Osteoblast (primary cell): ENCODE measurements around the gene C13orf46. TPM values are rescaled to one million over a fixed set of nuclear protein-coding genes. Genes with fewer than 3 reads are reported as not detected.
A peak's percentile ranks its signal among the peaks of the same experiment; 100 is the strongest.

Source experiments
- DNase-seq: peaks from one replicate; pipeline ENCODE4 v3.0.0; 2011; ENCODE audit warnings: low spot score, mixed read lengths; ENCODE audit not compliant: insufficient read length; ENCODE audit errors: missing footprints
- H2AFZ ChIP-seq: 2 replicates; pipeline ENCODE4 v1.6.0; 2011; ENCODE audit warnings: mild to moderate bottlenecking, low read length
- H3K27ac ChIP-seq: 2 replicates; pipeline ENCODE4 v1.5.1; 2011; ENCODE audit warnings: mild to moderate bottlenecking, low read depth, low read length, moderate library complexity
- H3K27me3 ChIP-seq: 2 replicates; pipeline ENCODE4 v1.6.0; 2012; ENCODE audit warnings: mild to moderate bottlenecking, control low read depth, inconsistent platforms, low read length, moderate library complexity; ENCODE audit not compliant: insufficient read depth
- H3K36me3 ChIP-seq: 2 replicates; pipeline ENCODE4 v1.5.1; 2011; ENCODE audit warnings: mild to moderate bottlenecking, low read length, control low read depth, moderate library complexity; ENCODE audit not compliant: insufficient read depth
- H3K4me1 ChIP-seq: 2 replicates; pipeline ENCODE4 v1.5.1; 2011; ENCODE audit warnings: mild to moderate bottlenecking, low read length, control low read depth, moderate library complexity; ENCODE audit not compliant: insufficient read depth
- H3K4me2 ChIP-seq: 2 replicates; pipeline ENCODE4 v1.6.0; 2011; ENCODE audit warnings: mild to moderate bottlenecking, low read length; ENCODE audit not compliant: insufficient read depth
- H3K4me3 ChIP-seq: fragments of 200-600 bp; sonication (generic); 3 replicates; pipeline ENCODE4 v1.5.1; 2012; ENCODE audit warnings: mild to moderate bottlenecking, low read length, inconsistent platforms; ENCODE audit not compliant: insufficient read depth
- H3K79me2 ChIP-seq: 2 replicates; pipeline ENCODE4 v1.6.0; 2012; ENCODE audit warnings: mild to moderate bottlenecking, low read length, control low read depth, inconsistent platforms; ENCODE audit not compliant: insufficient read depth
- H3K9me3 ChIP-seq: 2 replicates; pipeline ENCODE4 v1.5.1; 2011; ENCODE audit warnings: low read depth, low read length, control low read depth
- H4K20me1 ChIP-seq: 2 replicates; pipeline ENCODE4 v1.6.0; 2012; ENCODE audit warnings: mild to moderate bottlenecking, low read length, control low read depth; ENCODE audit not compliant: insufficient read depth
- total RNA-seq: library from RNA; depleted of rRNA; stranded (reverse); fragments of >200 nt; gene quantifications from 2 replicates; pipeline ENCODE4 v1.2.3, GENCODE V29; 2012
- TF ChIP-seq, protein P1 (sequence below): IDR thresholded peaks from 2 replicates; pipeline ENCODE4 v1.5.1; 2011; ENCODE audit warnings: mild to moderate bottlenecking, low read depth, low read length, moderate library complexity; ENCODE audit errors: extremely low read depth

Gene C13orf46
- total RNA-seq, 1 donor, result 0.36 TPM

DNA sequence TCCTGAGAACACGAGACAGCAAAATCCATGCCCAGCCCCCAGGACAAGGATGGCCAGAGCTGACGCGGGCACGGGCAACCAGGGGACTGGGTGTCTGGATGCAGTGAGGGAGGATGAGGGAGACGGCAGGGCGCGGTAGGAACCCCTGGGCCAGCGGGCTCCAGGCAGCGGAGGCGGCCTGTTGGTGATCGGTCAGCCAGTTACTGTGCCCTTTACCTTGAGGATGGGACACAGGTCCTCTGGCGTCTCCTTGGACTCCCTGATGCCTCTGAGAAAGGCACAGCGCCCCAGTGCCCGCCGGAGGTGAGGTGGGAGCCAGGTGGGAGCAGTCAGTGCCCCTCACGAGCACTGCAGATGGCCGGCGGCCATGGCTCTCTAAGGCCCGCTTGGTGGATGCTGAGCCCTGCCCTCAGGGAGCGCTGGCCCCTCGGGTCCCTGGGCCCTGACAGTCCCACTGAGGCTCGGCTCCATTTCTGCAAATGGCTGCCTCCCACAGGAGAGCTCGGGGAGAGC lies 31.2 kb downstream of the C13orf46 start:
- TF ChIP-seq, protein P1, sequence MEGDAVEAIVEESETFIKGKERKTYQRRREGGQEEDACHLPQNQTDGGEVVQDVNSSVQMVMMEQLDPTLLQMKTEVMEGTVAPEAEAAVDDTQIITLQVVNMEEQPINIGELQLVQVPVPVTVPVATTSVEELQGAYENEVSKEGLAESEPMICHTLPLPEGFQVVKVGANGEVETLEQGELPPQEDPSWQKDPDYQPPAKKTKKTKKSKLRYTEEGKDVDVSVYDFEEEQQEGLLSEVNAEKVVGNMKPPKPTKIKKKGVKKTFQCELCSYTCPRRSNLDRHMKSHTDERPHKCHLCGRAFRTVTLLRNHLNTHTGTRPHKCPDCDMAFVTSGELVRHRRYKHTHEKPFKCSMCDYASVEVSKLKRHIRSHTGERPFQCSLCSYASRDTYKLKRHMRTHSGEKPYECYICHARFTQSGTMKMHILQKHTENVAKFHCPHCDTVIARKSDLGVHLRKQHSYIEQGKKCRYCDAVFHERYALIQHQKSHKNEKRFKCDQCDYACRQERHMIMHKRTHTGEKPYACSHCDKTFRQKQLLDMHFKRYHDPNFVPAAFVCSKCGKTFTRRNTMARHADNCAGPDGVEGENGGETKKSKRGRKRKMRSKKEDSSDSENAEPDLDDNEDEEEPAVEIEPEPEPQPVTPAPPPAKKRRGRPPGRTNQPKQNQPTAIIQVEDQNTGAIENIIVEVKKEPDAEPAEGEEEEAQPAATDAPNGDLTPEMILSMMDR, result no peak
- peak; percentile 65 for DNase-seq
- Histone ChIP-seq H3K9me3 (no peaks in the 10 kb centered on the region), H3K4me1 (peaks cover 3% of the 10 kb centered on the region), H2AFZ (no peak overlapping the region), H3K79me2 (no peaks in the 10 kb centered on the region), H4K20me1 (no peaks in the 10 kb centered on the region), H3K4me3 (no peak overlapping the region), H3K27ac (no peak overlapping the region), H3K4me2 (no peak overlapping the region), H3K36me3 (no peaks in the 10 kb centered on the region), H3K27me3 (no peaks in the 10 kb centered on the region)

DNA sequence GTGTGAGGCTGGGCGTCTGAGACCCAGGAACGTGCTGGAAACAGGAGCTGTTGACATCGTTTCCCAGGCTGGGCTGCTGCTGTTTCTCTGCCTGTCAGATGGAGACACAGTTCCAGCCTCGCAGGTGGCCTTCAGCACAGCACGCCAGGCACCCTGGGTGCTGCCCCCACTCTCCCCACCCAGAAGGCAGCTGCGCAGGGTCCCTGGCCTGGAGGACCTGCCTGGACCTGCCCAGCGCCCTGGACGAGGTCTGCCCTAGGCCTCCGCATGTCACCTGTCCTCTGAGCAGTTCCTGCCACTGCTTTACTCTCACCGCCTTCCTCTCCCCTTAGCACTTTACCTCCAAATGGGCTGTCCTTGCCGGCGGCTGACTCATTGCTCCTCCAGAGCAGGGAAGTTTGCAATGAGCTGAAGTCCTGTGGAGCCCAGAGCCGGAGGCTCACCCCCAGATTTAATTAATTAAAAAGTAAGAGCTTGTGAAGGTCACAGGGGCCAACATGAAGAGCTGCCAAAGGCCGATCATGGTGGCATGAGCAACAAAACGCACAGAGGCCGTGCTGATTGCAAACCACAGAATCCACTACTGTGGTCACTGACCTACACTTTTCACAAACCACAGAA lies 32.2 kb downstream of the C13orf46 start:
- Histone ChIP-seq H3K79me2 (no peaks in the 10 kb centered on the region), H3K4me3 (no peak overlapping the region), H2AFZ (no peak overlapping the region), H3K4me2 (no peak overlapping the region), H4K20me1 (no peaks in the 10 kb centered on the region), H3K27ac (no peak overlapping the region), H3K4me1 (peaks cover 3% of the 10 kb centered on the region), H3K36me3 (no peaks in the 10 kb centered on the region), H3K9me3 (no peaks in the 10 kb centered on the region), H3K27me3 (no peaks in the 10 kb centered on the region)
- peak; percentile 84 for DNase-seq
- TF ChIP-seq, protein P1, result no peak

DNA sequence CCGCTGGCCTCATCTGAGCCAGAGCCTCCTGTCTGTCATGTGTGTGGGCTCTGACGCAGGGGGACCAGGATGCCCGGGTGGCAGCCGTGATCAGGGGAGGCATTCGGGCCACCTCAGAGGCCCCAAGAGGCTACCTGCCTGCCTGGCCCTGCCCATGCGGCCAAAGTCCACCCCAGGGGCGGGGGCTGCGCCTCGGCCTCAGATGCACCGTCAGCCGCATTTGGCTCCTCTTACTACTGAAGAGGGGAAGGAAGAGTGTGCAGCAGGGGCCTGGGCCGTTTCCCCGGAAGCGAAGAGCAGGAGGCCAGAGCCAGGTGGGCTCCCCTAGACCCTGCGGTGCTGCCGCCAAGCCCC lies 34.0 kb downstream of the C13orf46 start:
- no peaks in the 10 kb centered on the region for H3K36me3 ChIP-seq
- no peak overlapping the region for H3K27ac ChIP-seq
- no peaks in the 10 kb centered on the region for H3K79me2 ChIP-seq
- H4K20me1 ChIP-seq, result no peaks in the 10 kb centered on the region
- H3K4me1 ChIP-seq, result peaks cover 3% of the 10 kb centered on the region
- H3K9me3 ChIP-seq, result no peaks in the 10 kb centered on the region
- no peak overlapping the region for H2AFZ ChIP-seq
- no peak overlapping the region for H3K4me2 ChIP-seq
- no peak for DNase-seq
- TF ChIP-seq, protein P1, result no peak
- H3K27me3 ChIP-seq, result no peaks in the 10 kb centered on the region
- no peak overlapping the region for H3K4me3 ChIP-seq

DNA sequence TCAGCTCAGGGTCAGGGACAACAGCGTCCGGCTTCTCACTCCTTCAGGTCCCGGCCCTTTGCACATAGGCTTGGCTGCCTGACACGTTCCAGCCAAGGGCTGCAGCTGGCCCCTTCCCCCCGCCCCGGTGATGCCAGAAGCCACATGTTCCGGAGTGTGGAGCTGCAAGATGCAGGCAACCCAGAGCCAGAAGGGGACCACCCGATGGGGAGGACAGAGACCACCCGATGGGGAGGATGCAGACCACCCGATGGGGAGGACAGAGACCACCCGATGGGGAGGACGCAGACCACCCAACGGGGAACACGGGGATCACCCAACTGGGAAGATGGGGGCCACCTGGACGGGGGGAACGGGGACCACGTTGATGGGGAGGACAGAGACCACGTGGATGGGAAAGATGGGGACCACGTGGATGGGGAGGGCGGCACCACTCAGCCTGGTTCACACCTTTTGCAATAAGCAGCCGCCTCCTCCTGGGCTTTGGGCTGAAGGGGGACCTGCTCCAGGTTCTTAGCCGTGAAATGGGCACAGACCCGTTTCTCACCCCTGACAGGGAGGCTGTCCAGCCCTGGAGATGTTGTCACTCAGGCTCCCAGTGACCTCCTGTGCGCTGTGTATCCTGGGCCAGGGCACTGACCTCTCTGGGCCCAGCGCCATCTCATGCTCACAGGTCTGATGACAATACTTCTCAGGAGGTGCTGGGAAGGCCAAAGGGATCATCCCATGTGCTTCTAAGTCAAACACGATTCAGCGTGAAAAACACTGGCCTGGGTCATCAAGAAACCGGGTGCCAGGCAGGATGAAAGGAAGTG lies 34.5 kb downstream of the C13orf46 start:
- peak; percentile 80 for DNase-seq
- no peak overlapping the region for H2AFZ ChIP-seq
- peaks cover 3% of the 10 kb centered on the region for H3K4me1 ChIP-seq
- no peak overlapping the region for H3K4me3 ChIP-seq
- no peaks in the 10 kb centered on the region for H3K27me3 ChIP-seq
- H4K20me1 ChIP-seq, result no peaks in the 10 kb centered on the region
- H3K36me3 ChIP-seq, result no peaks in the 10 kb centered on the region
- TF ChIP-seq, protein P1, result no peak
- no peaks in the 10 kb centered on the region for H3K9me3 ChIP-seq
- no peaks in the 10 kb centered on the region for H3K79me2 ChIP-seq
- no peak overlapping the region for H3K27ac ChIP-seq
- no peak overlapping the region for H3K4me2 ChIP-seq
